Keratinocyte (primary cell): ENCODE results near the gene PPP1R2. TPM values are rescaled to one million over a fixed set of nuclear protein-coding genes. Genes with fewer than 3 reads are reported as not detected.

ENCODE experiments used
- DNase-seq: peaks from one replicate; pipeline ENCODE4 v3.0.0-alpha.2; 2011; ENCODE audit warnings: low read depth, missing footprints, low spot score
- FAIRE-seq: peaks from 2 replicates; lab custom pipeline; 2011; peaks lifted over from hg19 to GRCh38; lab: Jason Lieb, UNC
- H2AFZ ChIP-seq: 2 replicates; pipeline ENCODE4 v1.6.0; 2012; ENCODE audit warnings: low read length, control low read depth, inconsistent platforms; ENCODE audit not compliant: control insufficient read depth
- H3K27ac ChIP-seq: 2 replicates; pipeline ENCODE4 v1.5.1; 2011; ENCODE audit warnings: low read length; ENCODE audit not compliant: control insufficient read depth, insufficient read depth
- H3K27me3 ChIP-seq: 3 replicates; pipeline ENCODE4 v1.6.0; 2011; ENCODE audit warnings: low read length; ENCODE audit not compliant: control insufficient read depth, insufficient read depth; ENCODE audit errors: extremely low read depth
- H3K36me3 ChIP-seq, 2 experiments: 2 replicates in 1 of 2; 3 replicates in 1 of 2; pipeline ENCODE4 v1.5.1; 2011; ENCODE audit warnings: low read length in 2 of 2, mild to moderate bottlenecking in 1 of 2; ENCODE audit not compliant: control insufficient read depth in 2 of 2, insufficient read depth in 2 of 2; ENCODE audit errors: extremely low read depth in 1 of 2
- H3K4me1 ChIP-seq: 3 replicates; pipeline ENCODE4 v1.5.1; 2011; ENCODE audit warnings: low read length; ENCODE audit not compliant: control insufficient read depth, insufficient read depth; ENCODE audit errors: extremely low read depth
- H3K4me2 ChIP-seq: 3 replicates; pipeline ENCODE4 v1.6.0; 2011; ENCODE audit warnings: low read depth, low read length; ENCODE audit not compliant: control insufficient read depth, insufficient read depth; ENCODE audit errors: extremely low read depth
- H3K4me3 ChIP-seq, 3 experiments: fragments of 200-600 bp in 1 of 3; sonication (generic) in 1 of 3; 2 replicates in 2 of 3; 3 replicates in 1 of 3; pipeline ENCODE4 v1.5.1; 2011 to 2016; ENCODE audit warnings: low read length in 3 of 3, mild to moderate bottlenecking in 3 of 3, control low read depth in 2 of 3, inconsistent platforms in 1 of 3, low read depth in 1 of 3, mixed read lengths in 1 of 3, mixed run types in 1 of 3, moderate library complexity in 1 of 3; ENCODE audit not compliant: control insufficient read depth in 2 of 3, insufficient read depth in 2 of 3; ENCODE audit errors: extremely low read depth in 1 of 3
- H3K79me2 ChIP-seq: 2 replicates; pipeline ENCODE4 v1.6.0; 2012; ENCODE audit warnings: low read length; ENCODE audit not compliant: control insufficient read depth, insufficient read depth
- H3K9ac ChIP-seq: 3 replicates; pipeline ENCODE4 v1.6.0; 2011; ENCODE audit warnings: low read length; ENCODE audit not compliant: control insufficient read depth, insufficient read depth; ENCODE audit errors: extremely low read depth
- H3K9me1 ChIP-seq: 3 replicates; pipeline ENCODE4 v1.6.0; 2011; ENCODE audit warnings: low read length; ENCODE audit not compliant: control insufficient read depth, insufficient read depth; ENCODE audit errors: extremely low read depth
- H3K9me3 ChIP-seq: 2 replicates; pipeline ENCODE4 v1.5.1; 2012; ENCODE audit warnings: low read depth, low read length; ENCODE audit not compliant: control insufficient read depth
- H4K20me1 ChIP-seq: 3 replicates; pipeline ENCODE4 v1.6.0; 2011; ENCODE audit warnings: low read length; ENCODE audit not compliant: control insufficient read depth, insufficient read depth; ENCODE audit errors: extremely low read depth
- EZH2 ChIP-seq: IDR thresholded peaks from one replicate; pipeline ENCODE4 v1.6.1; 2012; ENCODE audit warnings: inconsistent platforms, mild to moderate bottlenecking, low read length, moderate library complexity
- dilution Hi-C: fragments of 300-500 bp; cut with MboI; formaldehyde crosslinking; loops from one replicate; pipeline ENCODE4 v1.7.0; 2020; ENCODE audit warnings: low sequenced_read_pairs; ENCODE audit not compliant: extremely low pct_ligation_motif_present
- polyA plus RNA-seq, 5 experiments: library from polyadenylated mRNA; depleted of rRNA in 3 of 5; stranded (reverse) in 3 of 5; stranded (forward) in 1 of 5; unstranded in 1 of 5; fragments of >200 nt; gene quantifications; 1 replicate in 1 of 5; 2 replicates in 3 of 5; 3 replicates in 1 of 5; pipeline versions ENCODE4 v1.2.1 to v1.2.3, GENCODE V29; 2011 to 2012; ENCODE audit warnings: missing spikeins in 2 of 5, low read depth in 1 of 5, low replicate concordance in 1 of 5
- TF ChIP-seq, protein P1 (sequence below), 3 experiments: IDR thresholded peaks in 1 of 3; conservative IDR thresholded peaks in 1 of 3; optimal IDR thresholded peaks in 1 of 3; 2 replicates in 2 of 3; 3 replicates in 1 of 3; pipeline versions ENCODE3 to v1.5.1; 2011; ENCODE audit warnings: low read length in 3 of 3, mild to moderate bottlenecking in 3 of 3, moderate library complexity in 2 of 3, control low read depth in 1 of 3, inconsistent platforms in 1 of 3; ENCODE audit not compliant: insufficient read depth in 2 of 3; ENCODE audit errors: extremely low read depth in 1 of 3

Gene PPP1R2
- polyA plus RNA-seq, 1 donor (not counting 4 experiments of a cell fraction or from before 2014, with no cell fraction given) = 43.2 TPM

DNA sequence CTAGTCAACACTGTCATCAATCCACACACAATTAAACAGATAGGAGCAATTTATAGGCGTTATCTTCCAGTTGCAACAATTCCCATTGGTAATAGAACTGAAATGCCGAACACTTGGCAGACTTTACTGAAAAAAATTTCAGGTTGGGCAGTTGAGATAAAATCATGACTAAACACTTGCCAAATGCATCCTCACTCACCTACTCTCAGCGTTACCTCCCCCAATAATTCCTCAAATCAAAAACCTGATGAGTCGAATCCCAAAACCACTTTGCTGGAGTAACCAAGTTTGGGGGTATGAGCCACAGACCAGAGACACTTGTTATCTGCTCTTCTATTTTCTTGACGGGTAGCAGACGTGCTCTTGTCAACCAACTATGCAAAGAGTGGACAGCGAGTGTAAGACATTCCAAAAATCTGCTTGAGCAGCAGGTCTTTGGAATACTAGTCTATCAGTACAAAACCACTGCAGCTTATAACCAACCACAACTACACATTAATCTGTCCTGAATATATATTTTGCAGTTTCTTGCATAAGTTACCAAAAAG, 30.3 kb downstream of the PPP1R2 start:
- Histone ChIP-seq H3K36me3 (peaks cover 2 to 4% of the 10 kb centered on the region in 2 experiments), H3K9me1 (no peaks in the 10 kb centered on the region), H3K9me3 (no peaks in the 10 kb centered on the region), H3K4me1 (no peaks in the 10 kb centered on the region), H3K27ac (no peak overlapping the region), H3K9ac (no peak overlapping the region), H3K79me2 (no peaks in the 10 kb centered on the region), H3K4me3 (no peak overlapping the region), H2AFZ (no peak overlapping the region), H3K27me3 (no peaks in the 10 kb centered on the region), H3K4me2 (no peak overlapping the region), H4K20me1 (no peaks in the 10 kb centered on the region)
- dilution Hi-C loops = no loop called here
- DNase-seq (no peak), FAIRE-seq (no peak)
- TF ChIP-seq, protein P1, sequence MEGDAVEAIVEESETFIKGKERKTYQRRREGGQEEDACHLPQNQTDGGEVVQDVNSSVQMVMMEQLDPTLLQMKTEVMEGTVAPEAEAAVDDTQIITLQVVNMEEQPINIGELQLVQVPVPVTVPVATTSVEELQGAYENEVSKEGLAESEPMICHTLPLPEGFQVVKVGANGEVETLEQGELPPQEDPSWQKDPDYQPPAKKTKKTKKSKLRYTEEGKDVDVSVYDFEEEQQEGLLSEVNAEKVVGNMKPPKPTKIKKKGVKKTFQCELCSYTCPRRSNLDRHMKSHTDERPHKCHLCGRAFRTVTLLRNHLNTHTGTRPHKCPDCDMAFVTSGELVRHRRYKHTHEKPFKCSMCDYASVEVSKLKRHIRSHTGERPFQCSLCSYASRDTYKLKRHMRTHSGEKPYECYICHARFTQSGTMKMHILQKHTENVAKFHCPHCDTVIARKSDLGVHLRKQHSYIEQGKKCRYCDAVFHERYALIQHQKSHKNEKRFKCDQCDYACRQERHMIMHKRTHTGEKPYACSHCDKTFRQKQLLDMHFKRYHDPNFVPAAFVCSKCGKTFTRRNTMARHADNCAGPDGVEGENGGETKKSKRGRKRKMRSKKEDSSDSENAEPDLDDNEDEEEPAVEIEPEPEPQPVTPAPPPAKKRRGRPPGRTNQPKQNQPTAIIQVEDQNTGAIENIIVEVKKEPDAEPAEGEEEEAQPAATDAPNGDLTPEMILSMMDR (optimal IDR thresholded peaks at IDR 0.05 in 1 of 3, IDR thresholded peaks at IDR 0.05 in 1 of 3, conservative IDR thresholded peaks at IDR 0.05 in 1 of 3; ENCODE audit: extremely low read depth in 1 of 3, insufficient read depth in 2 of 3, low read length in 3 of 3) = no peak
- TF ChIP-seq EZH2 = no peak

DNA sequence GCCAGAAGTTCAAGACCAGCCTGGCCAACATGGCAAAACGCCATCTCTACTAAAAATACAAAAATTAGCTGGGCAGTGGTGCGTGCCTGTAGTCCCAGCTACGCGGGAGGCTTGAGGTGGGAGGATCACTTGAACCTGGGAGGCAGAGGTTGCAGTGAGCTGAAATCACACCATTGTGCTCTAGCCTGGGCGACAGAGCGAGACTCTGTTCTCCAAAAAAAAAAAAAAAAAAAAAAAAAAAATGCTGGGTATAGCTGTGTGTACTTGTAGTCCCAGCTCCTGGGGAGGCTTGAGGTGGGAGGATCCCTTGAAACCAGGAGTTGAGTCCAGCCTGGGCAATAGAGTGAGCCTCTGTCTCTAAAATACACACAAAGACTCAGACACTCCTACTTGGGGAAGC, 32.0 kb downstream of the PPP1R2 start:
- Histone ChIP-seq H3K9ac (no peak overlapping the region), H3K4me3 (no peak overlapping the region), H3K4me1 (no peaks in the 10 kb centered on the region), H3K27me3 (no peaks in the 10 kb centered on the region), H3K27ac (no peak overlapping the region), H4K20me1 (no peaks in the 10 kb centered on the region), H3K36me3 (peaks cover 0 to 2% of the 10 kb centered on the region in 2 experiments), H2AFZ (no peak overlapping the region), H3K9me3 (no peaks in the 10 kb centered on the region), H3K79me2 (no peaks in the 10 kb centered on the region), H3K9me1 (no peaks in the 10 kb centered on the region), H3K4me2 (no peak overlapping the region)
- no peak for TF ChIP-seq EZH2
- TF ChIP-seq, protein P1 (optimal IDR thresholded peaks at IDR 0.05 in 1 of 3, IDR thresholded peaks at IDR 0.05 in 1 of 3, conservative IDR thresholded peaks at IDR 0.05 in 1 of 3; ENCODE audit: extremely low read depth in 1 of 3, insufficient read depth in 2 of 3, low read length in 3 of 3) = no peak
- no peak for DNase-seq
- dilution Hi-C loops = no loop called here
- no peak for FAIRE-seq
